ENCODE results near the gene THSD8. TPM values are rescaled to one million over a fixed set of nuclear protein-coding genes. Genes with fewer than 3 reads are reported as not detected.
A peak's percentile ranks its signal among the peaks of the same experiment; 100 is the strongest.
"Not testable (repeated sequence)": the region's sequence is repeated elsewhere in the genome, so short reads cannot be mapped to it uniquely, and the experiment has no call there.

THSD8 gene
- total RNA-seq, 1 experiment from 2014 or later, result 14.5 TPM

DNA sequence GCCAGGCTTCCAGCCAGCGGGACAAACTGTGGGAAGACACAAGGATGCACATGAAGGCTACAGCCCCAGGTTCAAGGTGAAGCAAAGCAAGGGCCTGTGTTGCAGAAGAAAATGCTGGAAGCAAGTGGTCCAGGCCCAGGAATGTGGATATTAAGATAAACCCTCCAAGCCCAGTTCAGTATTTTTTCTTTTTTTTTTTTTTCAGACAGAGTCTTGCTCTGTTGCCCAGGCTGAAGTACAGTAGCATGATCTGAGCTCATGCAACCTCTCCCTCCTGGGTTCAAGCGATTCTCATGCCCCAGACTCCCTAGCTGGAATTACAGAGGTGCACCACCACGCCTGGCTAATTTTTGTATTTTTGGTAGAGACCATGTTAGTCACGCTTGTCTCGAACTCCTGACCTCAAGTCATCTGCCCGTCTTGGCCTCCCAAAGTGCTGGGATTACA, 4.7 kb upstream of the THSD8 start:
- no peak overlapping the region for H3K27ac Mint-ChIP-seq (ENCODE audit: low read depth, unreplicated experiment)

GRCh38 chr19:12797607-12798006, 4.3 kb upstream of the THSD8 start:
- H3K27me3 Mint-ChIP-seq (ENCODE audit: insufficient read depth, unreplicated experiment); DNase-seq (ENCODE audit: unreplicated experiment); H3K27ac Mint-ChIP-seq (ENCODE audit: low read depth, unreplicated experiment); BruUV-seq (replicated peaks); H3K9me3 Mint-ChIP-seq (ENCODE audit: unreplicated experiment); H3K4me3 Mint-ChIP-seq (ENCODE audit: unreplicated experiment); intact Hi-C loops (cut with micrococcal nuclease): not testable (repeated sequence)
- POLR2A ChIA-PET, result interaction anchor here (0.7 to 8.4 kb wide), 4 partner anchors 21 to 60 kb away, joined by 3 to 410 read pairs (median 4); partner anchors contain the start of genes GET3 and HOOK2
- CTCF ChIA-PET, result interaction anchor here (0.6 to 14.5 kb wide), 8 partner anchors 12 to 85 kb away, joined by 3 to 307 read pairs (median 5); partner anchors contain the start of genes HOOK2 and TRIR
- Mint-ChIP-seq H3K4me1 (ENCODE audit: insufficient read depth, unreplicated experiment) (peaks cover 24% of the 10 kb centered on the region), H3K36me3 (ENCODE audit: insufficient read depth, unreplicated experiment) (peaks cover 62% of the 10 kb centered on the region)

More for the DNA sequence above, 4.7 kb upstream of the THSD8 start:
- BruUV-seq (replicated peaks), result no TSS peak
- CTCF ChIA-PET, result interaction anchor here (0.5 to 14.5 kb wide), 13 partner anchors 8 to 121 kb away, joined by 3 to 307 read pairs (median 6); partner anchors contain the start of genes GCDH and HOOK2
- TF ChIP-seq, protein P1, sequence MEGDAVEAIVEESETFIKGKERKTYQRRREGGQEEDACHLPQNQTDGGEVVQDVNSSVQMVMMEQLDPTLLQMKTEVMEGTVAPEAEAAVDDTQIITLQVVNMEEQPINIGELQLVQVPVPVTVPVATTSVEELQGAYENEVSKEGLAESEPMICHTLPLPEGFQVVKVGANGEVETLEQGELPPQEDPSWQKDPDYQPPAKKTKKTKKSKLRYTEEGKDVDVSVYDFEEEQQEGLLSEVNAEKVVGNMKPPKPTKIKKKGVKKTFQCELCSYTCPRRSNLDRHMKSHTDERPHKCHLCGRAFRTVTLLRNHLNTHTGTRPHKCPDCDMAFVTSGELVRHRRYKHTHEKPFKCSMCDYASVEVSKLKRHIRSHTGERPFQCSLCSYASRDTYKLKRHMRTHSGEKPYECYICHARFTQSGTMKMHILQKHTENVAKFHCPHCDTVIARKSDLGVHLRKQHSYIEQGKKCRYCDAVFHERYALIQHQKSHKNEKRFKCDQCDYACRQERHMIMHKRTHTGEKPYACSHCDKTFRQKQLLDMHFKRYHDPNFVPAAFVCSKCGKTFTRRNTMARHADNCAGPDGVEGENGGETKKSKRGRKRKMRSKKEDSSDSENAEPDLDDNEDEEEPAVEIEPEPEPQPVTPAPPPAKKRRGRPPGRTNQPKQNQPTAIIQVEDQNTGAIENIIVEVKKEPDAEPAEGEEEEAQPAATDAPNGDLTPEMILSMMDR (IDR thresholded peaks at IDR 0.05; ENCODE audit: unreplicated experiment), result no peak
- Mint-ChIP-seq H3K9me3 (ENCODE audit: unreplicated experiment) (no peaks in the 10 kb centered on the region), H3K27me3 (ENCODE audit: insufficient read depth, unreplicated experiment) (no peaks in the 10 kb centered on the region), H3K4me1 (ENCODE audit: insufficient read depth, unreplicated experiment) (peaks cover 20% of the 10 kb centered on the region), H3K36me3 (ENCODE audit: insufficient read depth, unreplicated experiment) (peaks cover 66% of the 10 kb centered on the region), H3K4me3 (ENCODE audit: unreplicated experiment) (no peak overlapping the region)
- no peak for DNase-seq (ENCODE audit: unreplicated experiment)
- intact Hi-C loops (cut with micrococcal nuclease), result no loop called here
- POLR2A ChIA-PET, result interaction anchor here (0.7 to 8.4 kb wide), 5 partner anchors 9 to 60 kb away, joined by 4 to 410 read pairs (median 6); partner anchors contain the start of genes GET3, HOOK2 and RNASEH2A

DNA sequence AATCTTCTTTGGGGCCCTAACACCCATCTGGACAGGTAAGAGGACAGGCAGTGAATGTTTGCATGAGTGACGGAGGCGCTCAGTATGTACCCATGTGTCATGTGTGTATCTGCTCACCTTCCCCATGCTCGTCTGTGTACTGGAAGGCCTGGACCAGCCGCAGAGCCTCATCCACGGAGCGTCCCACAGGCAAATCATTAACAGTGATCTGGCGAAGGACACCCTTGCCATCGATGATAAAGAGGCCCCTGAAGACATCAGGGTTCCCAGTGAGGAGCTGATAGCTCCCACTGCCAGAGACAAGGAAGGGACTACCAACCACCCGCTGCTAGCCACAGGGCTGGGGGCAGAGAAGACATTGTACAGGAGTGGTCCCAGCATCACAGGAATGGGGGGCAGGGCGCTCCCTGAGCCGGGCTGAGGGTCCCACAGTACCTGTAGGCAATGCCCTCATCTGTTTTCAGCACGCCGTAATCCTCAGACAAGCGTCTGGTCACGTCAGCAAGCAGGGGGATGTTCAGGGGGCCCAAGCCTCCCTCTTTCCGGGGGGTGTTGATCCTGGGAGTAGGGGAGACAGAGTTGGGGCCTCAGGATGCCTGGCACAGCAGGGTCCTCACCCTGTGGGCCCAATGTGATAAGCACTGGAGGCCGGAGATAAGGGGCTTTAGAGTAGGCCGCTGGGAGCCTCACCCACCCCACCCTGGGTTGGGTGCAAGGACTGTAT, 2.0 kb upstream of the THSD8 start:
- CTCF ChIA-PET, result interaction anchor here (1.3 to 14.5 kb wide), 4 partner anchors 24 to 50 kb away, joined by 3 to 307 read pairs (median 162); partner anchors contain the start of gene HOOK2
- TF ChIP-seq, protein P1 (IDR thresholded peaks at IDR 0.05; ENCODE audit: unreplicated experiment), result no peak
- H3K9me3 Mint-ChIP-seq (ENCODE audit: unreplicated experiment), result no peaks in the 10 kb centered on the region
- H3K36me3 Mint-ChIP-seq (ENCODE audit: insufficient read depth, unreplicated experiment), result peaks cover 39% of the 10 kb centered on the region
- no peak for DNase-seq (ENCODE audit: unreplicated experiment)
- BruUV-seq (replicated peaks), result no TSS peak
- no peak overlapping the region for H3K27ac Mint-ChIP-seq (ENCODE audit: low read depth, unreplicated experiment)
- no peaks in the 10 kb centered on the region for H3K27me3 Mint-ChIP-seq (ENCODE audit: insufficient read depth, unreplicated experiment)
- intact Hi-C loops (cut with micrococcal nuclease), result loop anchor here (5.0 kb wide), 1 partner anchor 37 kb away; the partner anchor contains the start of gene MAST1
- H3K4me3 Mint-ChIP-seq (ENCODE audit: unreplicated experiment), result peak overlapping the region; percentile 82
- H3K4me1 Mint-ChIP-seq (ENCODE audit: insufficient read depth, unreplicated experiment), result peaks cover 19% of the 10 kb centered on the region
- POLR2A ChIA-PET, result interaction anchor here (0.6 to 4.4 kb wide), 5 partner anchors 8 to 104 kb away, joined by 3 to 54 read pairs (median 7); partner anchors contain the start of genes FBXW9, JUNB and TNPO2

DNA sequence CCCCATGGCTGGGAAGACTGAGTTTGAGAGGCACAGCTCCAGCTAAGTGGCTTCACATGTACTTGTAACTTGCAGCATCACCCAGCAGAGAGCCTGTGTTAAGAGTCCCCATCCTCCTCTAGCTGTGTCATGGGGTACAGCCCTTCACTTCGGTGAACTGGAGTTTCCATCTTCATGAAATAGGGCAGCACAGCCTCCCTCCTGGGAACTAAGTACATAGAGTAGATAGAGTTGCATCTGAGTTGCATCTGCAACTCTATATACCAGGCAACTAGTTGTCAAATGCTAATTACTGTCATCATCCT, 1.5 kb upstream of the THSD8 start:
- TF ChIP-seq, protein P1 (IDR thresholded peaks at IDR 0.05; ENCODE audit: unreplicated experiment), result no peak
- ChIA-PET CTCF (interaction anchor here (1.3 to 14.5 kb wide), 4 partner anchors 25 to 49 kb away, joined by 3 to 307 read pairs (median 162); partner anchors contain the start of gene HOOK2), POLR2A (interaction anchor here (0.7 to 4.4 kb wide), 10 partner anchors 8 to 131 kb away, joined by 3 to 54 read pairs (median 4); partner anchors contain the start of genes GCDH, GET3, JUNB and TNPO2)
- DNase-seq (ENCODE audit: unreplicated experiment), result no peak
- H3K27me3 Mint-ChIP-seq (ENCODE audit: insufficient read depth, unreplicated experiment), result no peaks in the 10 kb centered on the region
- BruUV-seq (replicated peaks), result no TSS peak
- no peaks in the 10 kb centered on the region for H3K9me3 Mint-ChIP-seq (ENCODE audit: unreplicated experiment)
- intact Hi-C loops (cut with micrococcal nuclease), result loop anchor here (5.0 kb wide), 1 partner anchor 37 kb away; the partner anchor contains the start of gene MAST1
- peak overlapping the region; percentile 79 for H3K27ac Mint-ChIP-seq (ENCODE audit: low read depth, unreplicated experiment)
- H3K4me1 Mint-ChIP-seq (ENCODE audit: insufficient read depth, unreplicated experiment), result peaks cover 19% of the 10 kb centered on the region
- H3K36me3 Mint-ChIP-seq (ENCODE audit: insufficient read depth, unreplicated experiment), result peaks cover 34% of the 10 kb centered on the region
- H3K4me3 Mint-ChIP-seq (ENCODE audit: unreplicated experiment), result peak overlapping the region; percentile 82
